GM19193 (cell line): Measurements from ENCODE around the gene OAT.

Experiments
- POLR2A ChIP-seq: IDR thresholded peaks from 4 replicates; pipeline ENCODE4 v1.6.1; 2011; ENCODE audit not compliant: insufficient read depth, insufficient read length; ENCODE audit errors: extremely low read depth

The OAT gene

DNA sequence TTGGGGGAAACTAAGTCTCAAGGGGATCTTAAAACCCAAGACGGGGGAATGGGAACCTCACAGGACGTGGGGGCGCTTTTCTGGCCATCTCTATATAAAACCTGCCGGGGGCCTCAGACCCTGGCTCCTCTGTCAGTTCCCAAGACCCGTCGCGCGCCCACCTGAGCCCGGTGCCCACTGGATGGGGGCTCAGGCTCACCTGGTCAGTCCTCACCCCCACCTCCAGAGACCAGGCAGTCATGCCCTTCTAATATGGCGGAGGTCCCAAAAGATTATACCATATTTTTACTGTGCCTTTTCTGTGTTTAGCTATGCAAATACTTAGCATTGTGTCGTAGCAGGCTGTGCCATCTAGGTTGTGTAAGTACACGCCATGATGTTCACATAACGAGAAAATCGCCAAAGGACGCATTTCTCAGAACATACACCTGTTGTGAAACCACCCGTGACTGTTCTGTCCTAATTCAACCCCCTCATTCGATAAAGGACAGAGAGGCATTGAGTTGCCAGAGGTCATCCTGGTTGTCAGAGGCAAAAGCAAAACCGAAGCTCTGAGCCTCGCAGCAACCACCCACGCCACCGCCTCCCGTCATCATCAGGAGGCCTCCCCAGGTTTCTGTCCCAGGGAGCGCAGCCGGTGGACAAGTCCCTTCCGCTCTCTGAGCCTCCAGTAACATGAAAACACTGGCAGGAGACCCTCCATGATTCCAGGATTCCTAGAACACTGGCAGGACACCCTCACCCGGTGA lies 28.9 kb downstream of the OAT start:
- no peak for TF ChIP-seq POLR2A

DNA sequence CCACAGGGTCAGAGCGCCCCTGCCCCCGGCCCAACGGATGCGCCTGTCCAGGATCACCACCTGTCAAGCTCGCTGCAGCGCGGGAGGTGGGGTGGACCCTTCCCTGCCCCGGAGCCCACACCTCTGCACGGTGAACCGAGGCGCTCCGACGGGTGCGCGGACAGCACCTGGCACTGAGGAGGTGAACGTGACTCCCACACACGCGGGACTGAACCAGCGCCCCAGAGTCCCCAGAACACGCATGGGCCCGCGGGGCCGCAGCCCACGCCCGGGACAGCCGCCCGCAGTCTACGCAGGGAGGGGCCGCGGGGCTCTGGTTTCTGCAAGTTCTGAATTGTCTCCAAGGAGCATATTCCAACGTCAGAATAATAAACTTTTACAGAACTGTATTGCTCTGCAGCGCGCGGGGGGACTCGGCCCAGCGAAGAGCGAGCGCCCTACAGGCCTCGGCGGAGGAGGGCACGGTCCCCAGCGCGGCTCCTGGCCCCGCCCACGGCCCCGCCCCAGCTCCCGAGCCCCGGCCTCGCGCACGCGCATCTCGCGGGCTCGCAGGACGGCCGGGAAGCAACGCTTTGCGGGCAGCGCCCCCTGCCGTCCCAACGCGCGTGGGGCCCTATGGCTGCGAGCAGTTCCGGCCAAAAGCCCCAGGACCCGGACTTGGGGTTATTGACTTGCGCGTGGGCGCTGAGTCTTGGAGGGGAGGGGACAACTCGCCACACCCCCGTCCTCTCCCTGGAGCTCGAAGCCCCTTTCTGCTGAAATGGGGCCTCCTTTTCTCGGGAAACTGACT lies 29.7 kb downstream of the OAT start:
- no peak for TF ChIP-seq POLR2A

GRCh38 chr10:124388476-124388822 lies 30.3 kb downstream of the OAT start:
- no peak for TF ChIP-seq POLR2A

GRCh38 chr10:124387078-124387874 lies 31.4 kb downstream of the OAT start:
- TF ChIP-seq POLR2A, result no peak

GRCh38 chr10:124386186-124387077 lies 32.3 kb downstream of the OAT start:
- TF ChIP-seq POLR2A, result no peak

DNA sequence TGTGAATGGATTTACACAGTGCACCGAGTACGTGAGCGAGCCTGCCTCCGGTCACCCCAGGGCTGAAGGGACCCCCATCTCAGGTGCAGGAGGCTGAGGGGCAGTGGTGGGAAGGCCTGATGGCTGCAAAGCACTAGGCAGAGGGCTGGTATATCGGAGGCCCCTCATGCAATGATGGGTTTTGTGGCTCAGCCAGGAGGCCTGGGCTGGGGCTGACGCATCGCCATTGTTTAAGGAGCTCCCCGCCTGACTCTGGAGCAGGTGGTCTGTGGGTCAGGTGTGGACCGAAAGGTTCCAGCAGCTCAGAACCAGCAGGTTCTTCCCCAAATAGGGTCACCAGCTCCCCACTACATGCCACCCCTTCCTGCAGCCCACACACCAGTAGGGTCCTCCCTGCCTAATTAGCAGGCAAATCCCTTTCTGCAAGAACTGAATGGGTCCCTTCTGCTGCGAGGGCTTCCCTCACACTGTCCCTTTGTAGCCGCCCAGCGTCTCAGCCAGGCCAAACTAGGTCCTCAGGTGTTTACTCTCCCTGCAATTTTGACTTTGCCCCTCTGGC lies 33.0 kb downstream of the OAT start:
- no peak for TF ChIP-seq POLR2A

DNA sequence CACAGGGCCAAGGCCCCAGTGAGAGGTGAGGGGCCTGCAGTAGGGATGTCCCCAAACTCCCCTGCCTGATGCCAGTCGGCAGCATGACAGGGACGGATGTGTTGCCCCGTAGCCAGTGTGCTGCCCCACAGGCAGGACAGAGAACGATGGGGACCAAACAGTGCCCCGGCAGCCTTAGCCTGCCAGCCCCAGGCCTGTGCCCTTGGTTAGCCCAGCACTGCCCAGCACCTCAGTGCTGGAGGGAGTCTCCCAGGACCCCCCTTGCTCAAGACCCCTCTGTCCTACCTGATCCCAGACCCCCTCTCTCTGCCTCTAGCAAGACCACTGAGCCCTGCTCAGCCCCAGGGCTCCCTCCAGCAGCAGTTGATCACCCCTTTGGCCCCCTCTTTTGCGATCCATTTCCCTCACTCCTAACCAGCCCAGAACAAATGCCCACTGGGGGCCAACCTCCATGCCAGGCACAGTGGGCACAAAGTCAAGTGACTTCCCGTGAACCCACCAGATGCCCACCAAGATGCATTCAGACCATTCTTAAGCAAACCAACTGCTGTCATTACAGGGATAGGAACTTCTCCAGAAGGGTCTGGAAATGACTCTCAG lies 34.0 kb downstream of the OAT start:
- TF ChIP-seq POLR2A, result no peak

GRCh38 chr10:124384172-124384571 lies 34.6 kb downstream of the OAT start:
- TF ChIP-seq POLR2A, result no peak

DNA sequence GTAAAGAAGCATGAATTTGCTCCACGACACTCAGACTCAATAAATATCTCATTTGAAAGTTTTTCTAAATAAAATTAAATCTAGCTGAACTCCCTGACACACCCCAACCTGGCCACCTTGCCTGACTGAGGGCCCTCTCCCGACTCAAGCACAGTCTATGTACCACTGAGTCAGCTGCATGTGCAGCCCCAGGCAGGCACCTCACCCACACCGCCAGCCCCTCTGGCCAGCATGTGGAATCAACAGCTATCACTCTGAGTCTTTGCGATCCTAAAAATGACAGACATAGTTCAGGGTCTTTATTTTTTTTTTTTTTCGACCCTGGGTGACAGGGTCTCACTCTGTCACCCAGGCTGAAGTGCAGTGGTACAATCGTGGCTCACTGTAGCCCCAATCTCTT lies 35.2 kb downstream of the OAT start:
- no peak for TF ChIP-seq POLR2A

GRCh38 chr10:124381011-124381611 lies 37.6 kb downstream of the OAT start:
- no peak for TF ChIP-seq POLR2A

DNA sequence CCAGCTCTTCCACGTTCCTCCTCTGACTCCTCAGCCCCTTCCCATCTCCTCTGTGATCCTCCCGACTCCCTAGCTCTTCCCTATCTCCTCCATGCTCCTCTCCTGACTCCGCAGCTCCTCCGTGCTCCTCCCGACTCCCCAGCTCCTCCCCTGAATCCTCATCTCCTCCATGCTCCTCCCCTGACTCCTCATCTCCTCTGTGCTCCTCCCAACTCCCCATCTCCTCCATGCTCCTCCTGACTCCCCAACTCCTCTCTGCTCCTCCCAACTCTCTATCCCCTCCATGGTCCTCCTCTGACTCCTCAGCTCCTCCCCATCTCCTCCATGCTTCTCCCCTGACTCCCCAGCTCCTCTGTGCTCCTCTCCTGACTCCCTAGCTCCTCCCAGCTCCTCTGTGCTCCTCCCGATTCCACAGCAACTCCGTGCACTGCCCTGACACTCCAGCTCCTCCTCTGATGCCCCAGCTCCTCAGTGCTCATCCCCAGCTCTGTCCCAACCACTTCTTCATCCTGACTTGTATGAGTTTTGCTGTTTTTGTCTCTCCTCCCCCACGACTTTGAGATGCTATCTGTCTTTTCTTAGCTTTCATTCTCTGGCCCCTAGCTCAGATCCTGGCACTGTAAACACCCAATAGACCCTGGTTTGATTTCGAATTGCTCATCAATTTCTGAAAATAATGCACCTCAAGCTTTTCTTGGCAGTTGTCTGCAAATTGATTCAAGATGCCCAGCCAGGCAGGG lies 38.3 kb downstream of the OAT start:
- TF ChIP-seq POLR2A, result no peak

- no peak for TF ChIP-seq POLR2A
Measured at GRCh38 chr10:124379609-124380193, 39.0 kb downstream of the OAT start.
